PC-3 (cell line): Measurements from ENCODE around the gene SOAT2. TPM values are rescaled to one million over a fixed set of nuclear protein-coding genes. Genes with fewer than 3 reads are reported as not detected.
A peak's percentile ranks its signal among the peaks of the same experiment; 100 is the strongest.

Experiments
- ATAC-seq: fragments of 200-7000 bp; cut with Tn5 transposase; 2 replicates; pipeline ENCODE4 v1.9.1; 2020; ENCODE audit warnings: mild to moderate bottlenecking, moderate library complexity
- BruUV-seq: library from RNA; stranded (reverse); fragments of 400-500 nt; replicated peaks from 2 replicates; lab custom pipeline; 2021; lab: Mats Ljungman, UMichigan
- CTCF ChIA-PET: fragments of 300-600 bp; sonication (Branson Sonifier 250); formaldehyde crosslinking; loops from one replicate; lab custom pipeline; 2022; ENCODE audit warnings: antibody characterized with exemption; lab: Charles Lee
- POLR2A ChIA-PET: fragments of 300-600 bp; sonication (Branson Sonifier 250); formaldehyde crosslinking; loops from one replicate; lab custom pipeline; 2022; ENCODE audit warnings: antibody characterized with exemption; ENCODE audit not compliant: unreplicated experiment; lab: Charles Lee
- DNase-seq: peaks from one replicate; pipeline ENCODE4 v3.0.0-alpha.2; 2015
- H2AFZ ChIP-seq: fragments of 300-600 bp; sonication (generic); 2 replicates; pipeline ENCODE4 v1.6.0; 2016; ENCODE audit warnings: antibody characterized with exemption, low read length
- H3F3A ChIP-seq: fragments of 300-600 bp; sonication (generic); one replicate; pipeline ENCODE4 v1.6.0; 2017; ENCODE audit warnings: antibody characterized with exemption, low read length, control low read depth, mild to moderate bottlenecking; ENCODE audit not compliant: unreplicated experiment
- H3K27ac ChIP-seq: fragments of 300-600 bp; sonication (generic); 2 replicates; pipeline ENCODE4 v1.5.1; 2016; ENCODE audit warnings: mild to moderate bottlenecking, low read length
- H3K27me3 ChIP-seq: fragments of 300-600 bp; sonication (generic); 2 replicates; pipeline ENCODE4 v1.6.1; 2016; ENCODE audit warnings: low read length, mixed read lengths
- H3K36me3 ChIP-seq: fragments of 300-600 bp; sonication (generic); 2 replicates; pipeline ENCODE4 v1.6.1; 2016; ENCODE audit warnings: low read depth, mixed run types, low read length, mixed read lengths
- H3K4me1 ChIP-seq: fragments of 300-600 bp; sonication (generic); 2 replicates; pipeline ENCODE4 v1.5.1; 2016; ENCODE audit warnings: low read length; ENCODE audit not compliant: insufficient read depth
- H3K4me2 ChIP-seq: fragments of 300-600 bp; sonication (generic); 2 replicates; pipeline ENCODE4 v1.6.0; 2016; ENCODE audit warnings: low read length
- H3K4me3 ChIP-seq: fragments of 300-600 bp; sonication (generic); 2 replicates; pipeline ENCODE4 v1.5.1; 2016; ENCODE audit warnings: mild to moderate bottlenecking, low read length, mixed read lengths
- H3K79me2 ChIP-seq: fragments of 300-600 bp; sonication (generic); 2 replicates; pipeline ENCODE4 v1.6.1; 2017; ENCODE audit warnings: low read length, mixed read lengths
- H3K9ac ChIP-seq: fragments of 300-600 bp; sonication (generic); 2 replicates; pipeline ENCODE4 v1.6.0; 2016; ENCODE audit warnings: mild to moderate bottlenecking, low read length
- H3K9me2 ChIP-seq: fragments of 300-600 bp; sonication (generic); replicated peaks from 2 replicates; pipeline ENCODE4 v1.6.1; 2016; ENCODE audit warnings: mixed run types, low read length, mixed read lengths
- H3K9me3 ChIP-seq: fragments of 300-600 bp; sonication (generic); 2 replicates; pipeline ENCODE4 v1.6.1; 2016; ENCODE audit warnings: low read length, mixed read lengths
- H4K20me1 ChIP-seq: fragments of 300-600 bp; sonication (generic); 2 replicates; pipeline ENCODE4 v1.6.1; 2016; ENCODE audit warnings: low read length, mixed read lengths
- CTCF ChIP-seq: fragments of 300-600 bp; sonication (generic); conservative IDR thresholded peaks from 2 replicates; pipeline ENCODE4 v1.5.1; 2017; ENCODE audit warnings: antibody characterized with exemption, low read depth, mild to moderate bottlenecking, low read length
- EZH2 ChIP-seq: fragments of 300-600 bp; sonication (generic); IDR thresholded peaks from one replicate; pipeline ENCODE4 v1.6.1; 2017; ENCODE audit warnings: antibody characterized with exemption, mild to moderate bottlenecking, low read length; ENCODE audit not compliant: unreplicated experiment
- EZH2phosphoT487 ChIP-seq: fragments of 300-600 bp; sonication (generic); IDR thresholded peaks from 2 replicates; pipeline ENCODE4 v1.6.1; 2018; ENCODE audit warnings: mild to moderate bottlenecking, antibody characterized with exemption, low read length, borderline replicate concordance
- intact Hi-C: fragments of 100-400 bp; cut with micrococcal nuclease; formaldehyde crosslinking; loops from 2 replicates; pipeline ENCODE4 v1.9.0; 2023
- microRNA-seq: library from miRNA; unstranded; fragments of <30 nt; microRNA quantifications from one replicate; pipeline ENCODE4 v1.1.0, GENCODE V29; 2020; ENCODE audit not compliant: unreplicated experiment
- total RNA-seq: library from RNA; depleted of rRNA; stranded (reverse); fragments of >200 nt; gene quantifications from 2 replicates; pipeline ENCODE4 v1.2.3, GENCODE V29; 2014; rRNA removed

Gene SOAT2
- total RNA-seq, 1 experiment from 2014 or later, result 0.07 TPM

- ATAC-seq (no peak), DNase-seq (peak; percentile 30)
- H3K4me2 ChIP-seq, result no peak overlapping the region
- no peaks in the 10 kb centered on the region for H3K27me3 ChIP-seq
- H2AFZ ChIP-seq, result no peak overlapping the region
- H3K9ac ChIP-seq, result no peak overlapping the region
- H3K4me1 ChIP-seq, result peaks cover 41% of the 10 kb centered on the region
- CTCF ChIA-PET, result no interaction called here
- TF ChIP-seq CTCF (no peak), EZH2phosphoT487 (no peak), EZH2 (no peak)
- no peaks in the 10 kb centered on the region for H3K36me3 ChIP-seq
- intact Hi-C loops, result loop anchor here (10.0 kb wide), 1 partner anchor 108 kb away; no protein-coding TSS in a partner anchor
- H3K27ac ChIP-seq, result no peak overlapping the region
- POLR2A ChIA-PET, result interaction anchor here (0.6 kb wide), 1 partner anchor 90 kb away, joined by 3 read pairs; no protein-coding TSS in a partner anchor
- no peaks in the 10 kb centered on the region for H3K9me3 ChIP-seq
- no peak overlapping the region for H3K4me3 ChIP-seq
- H3F3A ChIP-seq, result peaks cover 7% of the 10 kb centered on the region
- BruUV-seq, result no TSS peak
- H4K20me1 ChIP-seq, result no peaks in the 10 kb centered on the region
- no peaks in the 10 kb centered on the region for H3K9me2 ChIP-seq
- no peaks in the 10 kb centered on the region for H3K79me2 ChIP-seq
These were observed 69.1 kb downstream of the SOAT2 start for GRCh38 chr12:53172352-53172751.

- peak; percentile 86 for ATAC-seq
- TF ChIP-seq EZH2phosphoT487 (no peak), CTCF (no peak), EZH2 (no peak)
- POLR2A ChIA-PET, result interaction anchor here (0.6 kb wide), 1 partner anchor 89 kb away, joined by 3 read pairs; no protein-coding TSS in a partner anchor
- BruUV-seq, result no TSS peak
- no peaks in the 10 kb centered on the region for H3K9me3 ChIP-seq
- H3F3A ChIP-seq, result peaks cover 7% of the 10 kb centered on the region
- H4K20me1 ChIP-seq, result no peaks in the 10 kb centered on the region
- intact Hi-C loops, result loop anchor here (10.0 kb wide), 1 partner anchor 108 kb away; no protein-coding TSS in a partner anchor
- no peak overlapping the region for H3K4me3 ChIP-seq
- peak overlapping the region; percentile 50 for H3K4me2 ChIP-seq
- no peaks in the 10 kb centered on the region for H3K27me3 ChIP-seq
- H3K4me1 ChIP-seq, result peaks cover 41% of the 10 kb centered on the region
- no peaks in the 10 kb centered on the region for H3K36me3 ChIP-seq
- H3K79me2 ChIP-seq, result no peaks in the 10 kb centered on the region
- CTCF ChIA-PET, result interaction anchor here (1.0 kb wide), 1 partner anchor 107 kb away, joined by 3 read pairs; no protein-coding TSS in a partner anchor
- H2AFZ ChIP-seq, result peak overlapping the region; percentile 71
- peak; percentile 68 for DNase-seq
- peak overlapping the region; percentile 36 for H3K27ac ChIP-seq
- no peak overlapping the region for H3K9ac ChIP-seq
- H3K9me2 ChIP-seq, result no peaks in the 10 kb centered on the region
These were observed 69.9 kb downstream of the SOAT2 start for GRCh38 chr12:53173085-53173715.

Small RNAs within 50 kb of the gene (microRNA-seq; reads per million reads assigned to microRNA genes)
- 0.75 reads per million for gene MIR6757

Other genes starting within 250 kb of the SOAT2 start
- gene KRT8, start 198.4 kb upstream of the SOAT2 start, total RNA-seq, result 719 and 1,028 TPM in 2 replicates
- gene KRT18, start 154.4 kb upstream of the SOAT2 start, total RNA-seq, result 1,461 and 1,545 TPM in 2 replicates
- gene EIF4B, start 97.0 kb upstream of the SOAT2 start, total RNA-seq, result 424 and 434 TPM in 2 replicates
- gene TNS2, start 53.4 kb upstream of the SOAT2 start, total RNA-seq, result 13.1 and 30.3 TPM in 2 replicates
- gene SPRYD3, start 24.1 kb upstream of the SOAT2 start, total RNA-seq, result 18.5 and 24.1 TPM in 2 replicates
- 256 and 299 TPM in 2 replicates for gene IGFBP6, start 5.8 kb upstream of the SOAT2 start, total RNA-seq
- 12.3 and 12.8 TPM in 2 replicates for gene ZNF740, start 77.2 kb downstream of the SOAT2 start, total RNA-seq
- 21.5 and 23.8 TPM in 2 replicates for gene CSAD, start 77.4 kb downstream of the SOAT2 start, total RNA-seq
- 1.9 and 3.4 TPM in 2 replicates for gene ITGB7, start 103.8 kb downstream of the SOAT2 start, total RNA-seq
- gene RARG, start 128.7 kb downstream of the SOAT2 start, total RNA-seq, result 62.0 and 73.5 TPM in 2 replicates
- gene ESPL1, start 164.8 kb downstream of the SOAT2 start, total RNA-seq, result 31.6 and 37.3 TPM in 2 replicates
- 476 and 519 TPM in 2 replicates for gene PFDN5, start 192.1 kb downstream of the SOAT2 start, total RNA-seq
- gene MYG1, start 196.2 kb downstream of the SOAT2 start, total RNA-seq, result 81.0 and 89.9 TPM in 2 replicates
- gene AAAS, start 218.1 kb downstream of the SOAT2 start, total RNA-seq, result 53.5 and 55.8 TPM in 2 replicates
- gene SP7, start 232.9 kb downstream of the SOAT2 start, total RNA-seq, result not detected in 2 replicates